Measurements from ENCODE around the gene KRT33B. TPM values are rescaled to one million over a fixed set of nuclear protein-coding genes. Genes with fewer than 3 reads are reported as not detected.

Gene KRT33B
- total and polyA plus RNA-seq, 2 of the 4 experiments (the other 2 are of a cell fraction) = 0.18 to 0.22 TPM

GRCh38 chr17:41367426-41368075, 2.1 kb downstream of the KRT33B start:
- Histone ChIP-seq H2BK120ac (ENCODE audit: low read depth, low read length) (peak overlapping the region; percentile 57), H2AFZ (replicated peaks; ENCODE audit: low read length, poor library complexity) (no peak overlapping the region), H3K4me3 (ENCODE audit: insufficient read depth, low read depth, low read length) (no peak overlapping the region), H3K4ac (ENCODE audit: low read depth, low read length) (peak overlapping the region; percentile 43; the same call in 1 of the 2 replicates), H2BK5ac (ENCODE audit: low read depth, low read length, poor library complexity, severe bottlenecking) (peak overlapping the region; percentile 62), H4K5ac (ENCODE audit: low read depth, low read length) (no peak overlapping the region), H3K4me2 (ENCODE audit: low read depth, low read length) (peak overlapping the region; percentile 27; the same call in 1 of the 2 replicates), H3K18ac (ENCODE audit: low read depth, low read length) (no peak overlapping the region; the same call in 1 of the 2 replicates), H3K27me3 (ENCODE audit: control insufficient read depth, insufficient read depth, low read length) (no peaks in the 10 kb centered on the region), H3K56ac (ENCODE audit: extremely low read depth, insufficient read depth, low read length) (no peak overlapping the region), H4K20me1 (ENCODE audit: insufficient read depth, low read length) (no peaks in the 10 kb centered on the region), H3K9me1 (ENCODE audit: insufficient read depth, low read length) (no peaks in the 10 kb centered on the region), H3K9ac (ENCODE audit: low read depth, low read length) (no peak overlapping the region), H3K4me1 (ENCODE audit: control insufficient read depth, insufficient read depth, low read length) (peaks cover 8% of the 10 kb centered on the region; the same call in 1 of the 2 replicates), H4K91ac (ENCODE audit: insufficient read depth, low read depth, low read length) (peak overlapping the region; percentile 36; the same call in 1 of the 2 replicates), H2AK9ac (replicated peaks; ENCODE audit: low read depth, low read length, poor library complexity) (no peak overlapping the region), H3K27ac (ENCODE audit: insufficient read depth, low read length) (no peak overlapping the region), H3K9me3 (ENCODE audit: control insufficient read depth, insufficient read depth, low read length) (no peaks in the 10 kb centered on the region), H2AK5ac (ENCODE audit: low read depth, low read length) (peak overlapping the region; percentile 48; the same call in 1 of the 2 replicates), H3K14ac (replicated peaks; ENCODE audit: low read depth, low read length) (no peak overlapping the region), H2BK15ac (ENCODE audit: low read depth, low read length) (peak overlapping the region; percentile 60; the same call in 1 of the 3 replicates), H4K8ac (ENCODE audit: low read depth in 2 of 2, low read length in 2 of 2) (peak overlapping the region; percentile 3 to 50; a peak in 2 of 4 replicates), H2BK20ac (ENCODE audit: low read depth, low read length) (peak overlapping the region; percentile 67; the same call in 1 of the 2 replicates), H3K36me3 (ENCODE audit: control insufficient read depth, insufficient read depth, low read length) (no peaks in the 10 kb centered on the region), H3K23ac (ENCODE audit: low read depth, low read length) (no peak overlapping the region), H3K79me1 (ENCODE audit: low read depth in 1 of 2, low read length in 2 of 2) (no peaks in the 10 kb centered on the region)
- DNase-seq (peak; percentile 69), ATAC-seq (ENCODE audit: low read depth) (peak; percentile 93)
- POLR2A ChIA-PET (ENCODE audit: unreplicated experiment) = no interaction called here
- in situ Hi-C loops (cut with MboI; ENCODE audit: low sequenced_read_pairs) (no loop called here), intact Hi-C loops (cut with micrococcal nuclease) (no loop called here), dilution Hi-C loops (cut with HindIII; ENCODE audit: low sequenced_read_pairs, unreplicated experiment) (no loop called here)
- no CpG with 5 or more reads among the region's 10 CpGs for WGBS, 2 experiments (ENCODE audit: extremely low coverage in 2 of 2, insufficient read length in 1 of 2)
- TF ChIP-seq BHLHE40 (IDR thresholded peaks at IDR 0.05; ENCODE audit: low read depth, low read length) (no peak), RAD21 (IDR thresholded peaks at IDR 0.05; ENCODE audit: low read length) (no peak), RCOR1 (IDR thresholded peaks at IDR 0.05; ENCODE audit: insufficient replicate concordance, low read length) (no peak), NFE2L2 (IDR thresholded peaks at IDR 0.05; ENCODE audit: low read depth, low read length) (no peak), MXI1 (IDR thresholded peaks at IDR 0.05; ENCODE audit: borderline replicate concordance, low read depth, low read length) (no peak), ELK1 (IDR thresholded peaks at IDR 0.05; ENCODE audit: borderline replicate concordance, low read depth, low read length) (no peak), CEBPB (IDR thresholded peaks at IDR 0.05; ENCODE audit: low read depth, low read length) (no peak; the same call in 1 of the 2 replicates), FOS (IDR thresholded peaks at IDR 0.05; ENCODE audit: low read depth, low read length) (no peak), MAFK (IDR thresholded peaks at IDR 0.05; ENCODE audit: low read depth, low read length) (no peak), SMC3 (IDR thresholded peaks at IDR 0.05; ENCODE audit: low read depth, low read length) (no peak), USF2 (IDR thresholded peaks at IDR 0.05; ENCODE audit: low read depth, low read length) (no peak), RFX5 (IDR thresholded peaks at IDR 0.05; ENCODE audit: low read depth, low read length) (no peak)
- CTCF ChIA-PET = interaction anchor here (0.8 to 1.2 kb wide), 2 partner anchors 9 to 295 kb away, joined by 3 to 10 read pairs; no protein-coding TSS in a partner anchor
- no TSS peak for BruUV-seq (replicated peaks)

Measured in IMR-90 (cell line).